Omental fat pad (tissue), 4 donors: ENCODE data around the gene CST9L. TPM values are rescaled to one million over a fixed set of nuclear protein-coding genes. Genes with fewer than 3 reads are reported as not detected.
"Not testable (repeated sequence)": the region's sequence is repeated elsewhere in the genome, so short reads cannot be mapped to it uniquely, and the experiment has no call there.

Experiments
- ATAC-seq: fragments of 150-250 bp; one replicate; pipeline ENCODE4 v1.9.1; 2016; ENCODE audit warnings: mild to moderate bottlenecking, moderate library complexity; ENCODE audit not compliant: low FRiP score
- DNase-seq: peaks from one replicate; pipeline ENCODE4 v3.0.0-alpha.2; 2019; ENCODE audit warnings: low spot score
- total RNA-seq, 4 donors: library from RNA; depleted of rRNA; stranded (reverse); fragments of >200 nt; gene quantifications; one replicate each; pipeline ENCODE4 v1.1.0, GENCODE V29; 2016
- TF ChIP-seq, protein P1 (sequence below), 3 donors: fragments of 450-650 bp; IDR thresholded peaks; one replicate each; pipeline ENCODE4 v1.5.1; 2016 to 2017; ENCODE audit warnings: antibody characterized with exemption in 3 of 3, mild to moderate bottlenecking in 3 of 3, moderate library complexity in 2 of 3

CST9L gene
- total RNA-seq, 4 donors from 2014 or later = not detected

DNA sequence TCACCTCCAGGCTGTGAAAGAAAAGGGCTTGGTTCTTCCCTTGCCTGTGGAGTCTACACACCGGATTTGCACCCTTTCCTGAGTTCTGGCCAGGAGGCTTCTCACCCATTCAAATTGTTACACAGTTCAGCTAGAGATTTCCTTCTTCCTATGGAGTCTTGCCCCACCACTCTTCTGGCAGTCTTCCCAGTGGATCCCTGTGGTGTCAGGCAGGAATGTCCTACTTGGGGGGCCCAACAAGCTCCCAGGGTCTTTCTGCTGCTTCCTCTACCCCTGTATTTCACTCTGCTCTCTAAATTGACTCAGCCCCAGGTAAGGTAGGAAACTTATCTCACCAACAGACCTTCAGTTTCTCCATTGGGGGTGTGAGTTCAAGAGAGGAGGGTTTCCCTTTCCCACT lies 14.0 kb upstream of the CST9L start:
- DNase-seq = no peak

DNA sequence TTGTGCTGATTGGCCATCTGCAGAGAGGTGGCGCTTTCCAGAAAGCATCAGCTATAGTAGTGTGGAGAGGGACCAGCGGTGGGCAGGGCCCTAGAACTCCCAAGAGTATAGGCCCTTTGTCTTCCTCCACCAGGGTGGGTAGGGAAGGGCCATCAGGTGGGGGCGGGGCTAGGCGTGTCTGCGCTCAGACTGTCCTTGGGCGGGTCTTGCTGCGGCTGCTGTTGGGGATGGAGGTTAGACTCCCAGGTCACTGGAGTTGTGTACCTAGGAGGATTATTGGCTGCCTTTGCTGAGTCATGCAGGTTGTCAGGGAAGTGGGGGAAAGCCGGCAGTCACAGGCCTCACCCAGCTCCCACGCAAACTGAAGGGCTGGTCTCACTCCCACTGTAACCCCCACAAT lies 13.5 kb upstream of the CST9L start:
- ATAC-seq, DNase-seq: not testable (repeated sequence)

More for the DNA sequence above, 14.0 kb upstream of the CST9L start:
- TF ChIP-seq, protein P1, sequence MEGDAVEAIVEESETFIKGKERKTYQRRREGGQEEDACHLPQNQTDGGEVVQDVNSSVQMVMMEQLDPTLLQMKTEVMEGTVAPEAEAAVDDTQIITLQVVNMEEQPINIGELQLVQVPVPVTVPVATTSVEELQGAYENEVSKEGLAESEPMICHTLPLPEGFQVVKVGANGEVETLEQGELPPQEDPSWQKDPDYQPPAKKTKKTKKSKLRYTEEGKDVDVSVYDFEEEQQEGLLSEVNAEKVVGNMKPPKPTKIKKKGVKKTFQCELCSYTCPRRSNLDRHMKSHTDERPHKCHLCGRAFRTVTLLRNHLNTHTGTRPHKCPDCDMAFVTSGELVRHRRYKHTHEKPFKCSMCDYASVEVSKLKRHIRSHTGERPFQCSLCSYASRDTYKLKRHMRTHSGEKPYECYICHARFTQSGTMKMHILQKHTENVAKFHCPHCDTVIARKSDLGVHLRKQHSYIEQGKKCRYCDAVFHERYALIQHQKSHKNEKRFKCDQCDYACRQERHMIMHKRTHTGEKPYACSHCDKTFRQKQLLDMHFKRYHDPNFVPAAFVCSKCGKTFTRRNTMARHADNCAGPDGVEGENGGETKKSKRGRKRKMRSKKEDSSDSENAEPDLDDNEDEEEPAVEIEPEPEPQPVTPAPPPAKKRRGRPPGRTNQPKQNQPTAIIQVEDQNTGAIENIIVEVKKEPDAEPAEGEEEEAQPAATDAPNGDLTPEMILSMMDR (IDR thresholded peaks at IDR 0.05) = no peak
- ATAC-seq = no peak

DNA sequence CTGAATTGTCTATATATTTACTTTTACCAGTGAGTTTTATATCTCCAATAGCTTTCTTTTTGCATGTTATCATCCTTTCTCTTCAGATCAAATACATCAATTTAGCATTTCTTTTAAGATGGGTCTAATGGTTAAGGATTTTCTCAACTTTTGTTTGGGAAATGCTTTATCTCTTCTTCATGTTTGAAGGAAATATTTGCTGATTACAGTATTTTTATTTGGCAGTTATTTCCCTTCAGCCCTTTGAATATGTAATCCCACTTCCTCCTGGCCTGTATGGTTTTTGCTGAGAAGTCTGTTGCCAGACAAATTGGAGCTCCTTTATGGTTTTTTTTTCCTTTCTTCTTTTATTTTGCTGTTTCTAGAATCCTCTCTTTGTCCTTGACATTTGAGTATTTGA lies 6.7 kb upstream of the CST9L start:
- no peak for ATAC-seq
- TF ChIP-seq, protein P1 (IDR thresholded peaks at IDR 0.05) = no peak
- no peak for DNase-seq

DNA sequence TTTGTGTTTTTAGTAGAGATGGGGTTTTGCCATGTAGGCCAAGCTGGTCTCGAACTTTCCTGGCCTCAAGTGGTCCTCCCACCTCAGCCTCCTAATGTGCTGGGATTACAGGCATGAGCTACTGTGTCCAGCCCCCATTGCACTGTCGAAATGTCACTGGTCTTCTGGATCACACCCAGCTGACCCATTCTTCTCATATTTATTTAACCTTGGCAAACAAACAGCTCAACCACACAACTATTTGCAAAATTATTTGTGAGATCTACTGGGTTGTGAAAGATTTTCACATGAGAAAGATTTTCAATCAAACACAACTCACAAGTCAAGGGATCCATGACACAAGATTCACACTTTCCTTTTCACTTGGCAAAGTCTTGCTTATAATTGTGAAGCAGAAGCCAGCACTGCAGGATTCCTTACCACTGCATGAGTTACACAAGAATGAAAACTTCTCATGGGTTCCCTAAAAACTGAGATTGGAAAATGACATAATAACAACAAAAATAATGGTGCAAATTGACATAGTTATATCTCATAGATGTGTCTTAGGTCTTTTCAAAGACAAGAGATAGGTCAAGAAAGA lies 2.0 kb upstream of the CST9L start:
- DNase-seq = no peak
- TF ChIP-seq, protein P1 (IDR thresholded peaks at IDR 0.05) = no peak
- no peak for ATAC-seq

DNA sequence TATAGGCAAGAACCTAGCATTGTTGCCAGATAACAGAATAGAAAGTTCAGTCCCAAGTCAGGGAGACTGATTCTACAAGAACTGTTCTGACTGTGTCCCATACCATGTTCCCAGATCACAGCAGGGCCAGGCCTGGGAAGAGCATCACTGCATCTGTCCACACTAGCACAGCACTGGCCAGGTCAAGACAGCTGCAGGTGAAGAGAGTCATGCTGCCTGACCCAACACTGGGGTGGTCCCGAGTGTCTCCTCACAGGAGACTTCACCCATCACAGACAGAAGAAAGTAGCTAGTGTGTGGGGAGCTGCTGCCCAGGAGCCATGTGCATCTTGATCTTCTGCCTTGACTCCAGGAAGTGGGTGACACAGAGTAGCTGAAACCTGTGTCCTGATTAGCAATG lies 1.3 kb upstream of the CST9L start:
- TF ChIP-seq, protein P1 (IDR thresholded peaks at IDR 0.05) = no peak
- ATAC-seq (no peak), DNase-seq (no peak)

DNA sequence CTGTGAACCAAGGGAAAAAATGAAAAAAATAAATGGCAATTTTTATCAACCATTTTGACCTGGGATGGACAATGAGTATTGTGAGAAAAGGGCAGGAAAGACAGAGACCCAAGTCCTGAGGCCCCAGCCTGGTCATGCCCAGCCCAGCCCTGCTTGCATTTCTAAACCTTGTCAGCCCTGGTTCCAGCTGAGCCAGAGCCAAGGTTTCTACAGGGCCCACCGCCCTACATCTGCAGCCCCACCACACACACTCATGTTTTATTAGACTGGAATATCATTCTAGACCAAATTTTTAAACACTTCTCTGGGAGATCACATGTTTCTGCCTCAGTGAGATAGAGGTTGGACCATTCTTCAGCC lies 667 bp upstream of the CST9L start:
- DNase-seq = no peak
- no peak for ATAC-seq
- TF ChIP-seq, protein P1 (IDR thresholded peaks at IDR 0.05) = no peak

DNA sequence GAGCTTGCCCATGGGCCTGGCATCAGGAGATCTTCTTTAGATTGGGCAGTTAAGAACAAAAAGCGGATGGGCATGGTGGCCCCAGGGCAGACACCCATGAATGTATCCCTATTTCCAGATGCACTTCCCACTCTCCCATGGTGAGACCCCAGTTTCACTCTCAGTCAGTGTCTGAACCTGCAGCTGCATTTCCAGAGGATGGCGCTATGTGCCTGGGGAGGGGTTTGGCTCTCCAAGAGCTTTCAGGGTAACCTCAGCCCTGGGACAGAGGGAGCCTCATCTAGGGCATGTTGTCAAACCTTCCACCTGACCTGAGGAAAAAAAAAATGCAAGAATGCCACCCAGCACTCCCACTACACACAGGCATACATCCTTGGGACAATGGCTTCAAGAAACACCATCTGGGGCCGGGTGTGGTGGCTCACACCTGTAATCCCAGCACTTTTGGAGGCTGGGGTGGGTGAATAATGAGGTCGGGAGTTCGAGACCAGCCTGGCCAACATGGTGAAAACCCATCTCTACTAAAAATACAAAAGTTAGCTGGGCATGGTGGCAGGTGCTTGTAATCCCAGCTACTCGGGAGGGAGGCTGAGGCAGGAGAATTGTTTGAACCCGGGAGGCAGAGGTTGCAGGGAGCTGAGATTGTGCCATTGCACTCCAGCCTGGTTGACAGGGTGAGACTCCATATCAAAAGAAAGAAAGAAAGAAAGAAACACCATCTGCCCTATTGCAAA lies 1.9 kb downstream of the CST9L start:
- ATAC-seq = no peak
- DNase-seq = no peak

More for the DNA sequence above, 1.9 kb downstream of the CST9L start:
- TF ChIP-seq, protein P1 (IDR thresholded peaks at IDR 0.05) = no peak
